Measurements from ENCODE around the gene MAN1A2.

The MAN1A2 gene

DNA sequence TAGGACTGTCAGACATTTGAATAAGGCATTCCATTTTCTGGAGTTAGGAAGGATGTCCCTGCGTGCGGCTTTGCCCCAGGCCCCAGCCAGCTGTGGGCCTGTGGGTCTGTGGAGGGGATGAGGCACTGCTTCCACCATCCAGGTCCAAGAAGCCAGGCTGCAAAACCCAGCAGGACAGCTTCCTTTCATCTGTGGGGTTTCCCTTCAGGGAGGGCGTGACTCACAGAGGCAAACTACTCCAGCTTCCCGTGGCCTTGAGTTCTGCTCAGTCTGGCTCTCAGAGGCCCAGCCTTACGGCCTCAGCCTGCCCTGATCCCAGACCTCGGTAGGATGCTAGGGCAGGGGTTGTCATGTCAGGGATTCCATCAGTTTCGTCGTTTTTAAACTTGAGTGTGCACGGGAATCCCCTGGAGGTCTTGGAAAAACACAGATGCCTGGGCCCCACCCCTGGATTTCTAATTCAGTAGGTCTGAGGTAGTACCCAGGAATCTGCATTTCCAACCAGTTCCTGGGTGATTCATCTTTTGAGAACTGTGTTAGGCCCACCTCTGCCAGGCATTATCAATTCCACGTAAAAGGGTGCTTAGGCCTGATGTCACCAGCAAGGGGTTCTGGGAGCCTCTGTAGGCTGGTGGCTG lies 206.3 kb downstream of the MAN1A2 start:
- no peak overlapping the region for H3K9ac ChIP-seq (ENCODE audit: insufficient read length)
- H3K4me3 ChIP-seq: no peak overlapping the region
- H3K9me3 ChIP-seq (ENCODE audit: low read depth, low read length): no peaks in the 10 kb centered on the region
- no peaks in the 10 kb centered on the region for H3K36me3 ChIP-seq (ENCODE audit: insufficient read depth, low read length)
- no peak for DNase-seq (ENCODE audit: low read depth, low spot score)
- H3K27ac ChIP-seq: no peak overlapping the region
- TF ChIP-seq EZH2 (IDR thresholded peaks at IDR 0.05) (no peak), POLR2AphosphoS5 (IDR thresholded peaks at IDR 0.05; ENCODE audit: borderline replicate concordance, low read depth, low read length) (no peak)

DNA sequence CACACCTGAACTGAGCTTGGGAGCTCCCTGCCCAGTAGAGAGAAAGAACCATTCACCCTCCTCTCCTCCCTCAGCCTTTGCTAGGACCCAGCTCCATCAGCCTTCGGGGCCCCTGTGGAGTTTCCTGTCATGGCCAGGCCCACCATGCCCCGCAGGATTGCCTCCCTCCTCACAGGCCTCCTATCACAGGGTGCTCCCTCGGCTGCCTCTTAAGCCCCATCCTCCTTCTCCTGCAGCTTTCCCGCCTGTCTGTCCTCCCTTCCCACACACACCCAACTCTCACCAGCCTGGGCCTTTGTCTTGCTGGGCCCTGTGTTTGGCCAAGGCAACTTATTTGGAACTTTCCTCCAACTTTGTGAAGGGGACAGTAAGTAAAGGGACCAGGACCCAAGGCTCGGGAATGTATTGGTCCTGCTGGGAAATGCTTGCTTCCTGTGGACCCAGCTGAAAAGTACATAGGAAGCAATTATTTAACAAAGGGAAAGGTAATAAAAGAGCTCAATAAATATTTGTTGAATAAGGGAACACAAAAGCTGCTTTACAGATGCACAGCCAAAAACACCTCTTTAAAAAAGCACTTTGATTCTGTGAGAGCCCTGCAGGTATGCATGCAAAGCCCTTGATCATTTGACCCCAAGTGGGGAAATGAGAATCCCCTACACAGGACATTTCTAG lies 207.0 kb downstream of the MAN1A2 start:
- Histone ChIP-seq H3K9ac (ENCODE audit: insufficient read length) (no peak overlapping the region), H3K4me3 (no peak overlapping the region), H3K27ac (no peak overlapping the region), H3K9me3 (ENCODE audit: low read depth, low read length) (no peaks in the 10 kb centered on the region), H3K36me3 (ENCODE audit: insufficient read depth, low read length) (no peaks in the 10 kb centered on the region)
- no peak for TF ChIP-seq POLR2AphosphoS5 (IDR thresholded peaks at IDR 0.05; ENCODE audit: borderline replicate concordance, low read depth, low read length)
- TF ChIP-seq EZH2 (IDR thresholded peaks at IDR 0.05): no peak
- DNase-seq (ENCODE audit: low read depth, low spot score): no peak

DNA sequence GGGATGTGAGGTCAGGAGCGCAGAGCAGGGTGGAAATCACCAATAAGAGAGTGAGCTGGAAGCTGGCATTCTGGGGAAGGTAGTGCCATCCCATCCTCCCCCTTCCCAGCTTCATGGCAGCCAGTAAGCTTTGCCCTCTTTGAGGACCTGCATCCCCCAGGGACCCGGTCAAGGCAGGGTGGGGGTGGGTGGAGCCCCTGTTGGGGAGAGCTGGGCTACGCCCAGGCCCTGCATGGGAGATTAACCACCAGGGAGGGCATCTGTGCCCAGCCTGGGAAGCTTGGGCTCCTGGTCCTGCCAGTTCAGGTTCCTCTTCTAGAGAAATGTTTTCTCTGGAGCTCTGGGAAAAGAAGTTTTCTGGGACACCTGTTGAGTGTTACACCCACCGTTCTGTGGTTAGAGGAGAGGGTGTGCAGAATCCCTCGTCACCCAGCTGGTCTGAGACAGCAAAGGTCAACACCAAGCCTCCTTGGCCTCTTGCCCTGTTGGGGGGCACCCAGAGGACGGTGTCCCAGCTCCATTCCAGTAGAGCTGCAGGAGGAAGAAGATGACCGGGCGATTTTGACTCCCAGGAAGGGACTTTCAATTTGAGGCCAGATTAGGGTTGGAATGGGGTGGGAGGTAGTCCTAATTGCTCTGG lies 208.5 kb downstream of the MAN1A2 start:
- no peak overlapping the region for H3K27ac ChIP-seq
- TF ChIP-seq EZH2 (IDR thresholded peaks at IDR 0.05) (no peak), POLR2AphosphoS5 (IDR thresholded peaks at IDR 0.05; ENCODE audit: borderline replicate concordance, low read depth, low read length) (no peak), FOXP2 (optimal IDR thresholded peaks at IDR 0.05; ENCODE audit: control extremely low read depth, extremely low read length, insufficient read depth) (no peak)
- no peak for DNase-seq (ENCODE audit: low read depth, low spot score)

DNA sequence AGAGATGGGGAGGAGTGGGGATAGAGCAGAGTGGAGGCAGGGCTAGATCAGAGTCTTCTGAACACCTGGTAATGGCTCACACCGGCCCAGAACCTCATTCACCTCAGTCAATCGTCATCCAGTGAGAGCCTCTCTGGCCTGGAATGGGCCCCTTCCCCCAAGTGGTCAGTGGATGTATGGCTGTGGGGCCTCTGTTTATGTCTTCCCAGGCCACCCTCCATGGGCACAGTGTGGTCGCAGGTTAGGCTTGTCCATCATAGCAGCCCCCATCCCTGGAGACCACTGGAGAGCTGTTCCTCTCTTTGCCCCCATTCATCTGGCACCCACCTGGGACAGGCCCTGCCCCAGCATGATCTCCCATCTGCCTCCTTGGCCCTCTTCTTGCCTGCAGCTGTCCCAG lies 209.0 kb downstream of the MAN1A2 start:
- H3K9ac ChIP-seq (ENCODE audit: insufficient read length): no peak overlapping the region
- H3K4me3 ChIP-seq: no peak overlapping the region
- no peak for DNase-seq (ENCODE audit: low read depth, low spot score)
- no peak overlapping the region for H3K27ac ChIP-seq
- no peaks in the 10 kb centered on the region for H3K9me3 ChIP-seq (ENCODE audit: low read depth, low read length)
- H3K36me3 ChIP-seq (ENCODE audit: insufficient read depth, low read length): no peaks in the 10 kb centered on the region
- TF ChIP-seq EZH2 (IDR thresholded peaks at IDR 0.05) (no peak), FOXP2 (optimal IDR thresholded peaks at IDR 0.05; ENCODE audit: control extremely low read depth, extremely low read length, insufficient read depth) (no peak), POLR2AphosphoS5 (IDR thresholded peaks at IDR 0.05; ENCODE audit: borderline replicate concordance, low read depth, low read length) (no peak)

More for the DNA sequence above, 208.5 kb downstream of the MAN1A2 start:
- H3K4me3 ChIP-seq: no peak overlapping the region
- H3K9ac ChIP-seq (ENCODE audit: insufficient read length): no peak overlapping the region
- no peaks in the 10 kb centered on the region for H3K36me3 ChIP-seq (ENCODE audit: insufficient read depth, low read length)
- no peaks in the 10 kb centered on the region for H3K9me3 ChIP-seq (ENCODE audit: low read depth, low read length)

DNA sequence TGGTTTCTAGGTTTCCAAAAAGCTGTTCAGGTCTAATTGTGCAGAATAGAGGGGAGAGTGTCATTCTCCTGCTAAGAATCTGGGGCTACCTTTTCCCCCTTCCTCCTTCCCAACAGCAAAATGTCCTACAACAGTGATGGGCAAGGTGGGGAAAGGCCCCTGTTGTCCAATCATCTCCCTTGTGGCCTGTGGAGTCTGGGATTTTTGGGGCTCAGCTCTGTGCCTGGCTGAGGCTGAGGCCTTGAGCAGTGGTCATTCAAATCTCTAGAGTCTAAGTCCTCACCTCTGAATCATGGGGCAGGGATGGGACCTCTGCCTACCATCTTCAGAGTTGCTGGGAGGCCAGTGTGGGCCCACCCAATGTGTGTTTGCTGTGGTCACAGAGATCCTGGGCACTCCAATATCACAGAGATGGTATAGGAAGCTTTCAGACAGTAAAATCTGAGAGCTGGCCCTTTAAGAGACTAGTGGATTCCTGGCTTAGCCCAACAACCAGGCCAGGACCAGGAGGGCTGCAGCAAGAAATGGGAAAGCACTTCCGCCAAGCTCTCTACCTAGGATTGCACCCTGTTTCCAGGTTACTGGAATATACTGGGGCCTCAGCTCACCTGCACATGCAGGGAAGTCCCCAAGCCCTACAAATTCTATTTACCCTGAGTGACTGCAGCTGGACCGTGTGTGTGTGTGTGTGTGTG lies 210.1 kb downstream of the MAN1A2 start:
- TF ChIP-seq FOXP2 (optimal IDR thresholded peaks at IDR 0.05; ENCODE audit: control extremely low read depth, extremely low read length, insufficient read depth) (no peak), EZH2 (IDR thresholded peaks at IDR 0.05) (no peak), POLR2AphosphoS5 (IDR thresholded peaks at IDR 0.05; ENCODE audit: borderline replicate concordance, low read depth, low read length) (no peak)
- H3K9me3 ChIP-seq (ENCODE audit: low read depth, low read length): no peaks in the 10 kb centered on the region
- no peak overlapping the region for H3K27ac ChIP-seq
- no peak overlapping the region for H3K4me3 ChIP-seq
- H3K36me3 ChIP-seq (ENCODE audit: insufficient read depth, low read length): no peaks in the 10 kb centered on the region
- H3K9ac ChIP-seq (ENCODE audit: insufficient read length): no peak overlapping the region
- DNase-seq (ENCODE audit: low read depth, low spot score): no peak

- DNase-seq (ENCODE audit: low read depth, low spot score): no peak
- H3K36me3 ChIP-seq (ENCODE audit: insufficient read depth, low read length): no peaks in the 10 kb centered on the region
- H3K4me3 ChIP-seq: no peak overlapping the region
- TF ChIP-seq FOXP2 (optimal IDR thresholded peaks at IDR 0.05; ENCODE audit: control extremely low read depth, extremely low read length, insufficient read depth): no peak
- TF ChIP-seq EZH2 (IDR thresholded peaks at IDR 0.05): no peak
- TF ChIP-seq POLR2AphosphoS5 (IDR thresholded peaks at IDR 0.05; ENCODE audit: borderline replicate concordance, low read depth, low read length): no peak
- H3K27ac ChIP-seq: no peak overlapping the region
- no peaks in the 10 kb centered on the region for H3K9me3 ChIP-seq (ENCODE audit: low read depth, low read length)
- no peak overlapping the region for H3K9ac ChIP-seq (ENCODE audit: insufficient read length)
Observed at GRCh38 chr1:117578466-117578865, 211.2 kb downstream of the MAN1A2 start.
